ENCODE results near the gene PITRM1. TPM values are rescaled to one million over a fixed set of nuclear protein-coding genes. Genes with fewer than 3 reads are reported as not detected.

Gene PITRM1
- total RNA-seq, 4 donors from 2014 or later, result 45.5 to 62.8 (median 52.2) TPM

DNA sequence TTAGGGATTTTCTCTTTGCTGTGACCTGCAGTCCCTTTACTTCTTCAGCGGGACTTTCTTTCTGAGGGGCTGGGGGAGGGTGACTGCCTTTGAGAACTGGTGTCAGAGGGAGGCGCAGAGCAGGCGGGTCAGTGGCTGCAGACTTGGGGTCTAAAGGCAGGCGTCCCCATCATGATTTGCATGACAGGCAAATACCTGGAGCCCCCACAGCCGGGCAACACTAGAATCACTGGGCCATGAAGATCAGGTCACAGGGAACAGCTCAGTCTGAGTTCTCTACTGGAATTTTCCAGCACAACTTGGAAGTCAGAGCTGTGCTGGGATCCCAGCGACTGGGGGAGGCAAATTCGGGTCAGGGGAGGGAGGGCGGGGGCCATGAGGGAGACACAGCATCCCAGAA is 29.2 kb upstream of the PITRM1 start:
- no peak for DNase-seq (ENCODE audit: low spot score in 2 of 2)
- no peak for TF ChIP-seq POLR2A (IDR thresholded peaks at IDR 0.05)
- TF ChIP-seq, protein P1, sequence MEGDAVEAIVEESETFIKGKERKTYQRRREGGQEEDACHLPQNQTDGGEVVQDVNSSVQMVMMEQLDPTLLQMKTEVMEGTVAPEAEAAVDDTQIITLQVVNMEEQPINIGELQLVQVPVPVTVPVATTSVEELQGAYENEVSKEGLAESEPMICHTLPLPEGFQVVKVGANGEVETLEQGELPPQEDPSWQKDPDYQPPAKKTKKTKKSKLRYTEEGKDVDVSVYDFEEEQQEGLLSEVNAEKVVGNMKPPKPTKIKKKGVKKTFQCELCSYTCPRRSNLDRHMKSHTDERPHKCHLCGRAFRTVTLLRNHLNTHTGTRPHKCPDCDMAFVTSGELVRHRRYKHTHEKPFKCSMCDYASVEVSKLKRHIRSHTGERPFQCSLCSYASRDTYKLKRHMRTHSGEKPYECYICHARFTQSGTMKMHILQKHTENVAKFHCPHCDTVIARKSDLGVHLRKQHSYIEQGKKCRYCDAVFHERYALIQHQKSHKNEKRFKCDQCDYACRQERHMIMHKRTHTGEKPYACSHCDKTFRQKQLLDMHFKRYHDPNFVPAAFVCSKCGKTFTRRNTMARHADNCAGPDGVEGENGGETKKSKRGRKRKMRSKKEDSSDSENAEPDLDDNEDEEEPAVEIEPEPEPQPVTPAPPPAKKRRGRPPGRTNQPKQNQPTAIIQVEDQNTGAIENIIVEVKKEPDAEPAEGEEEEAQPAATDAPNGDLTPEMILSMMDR (IDR thresholded peaks at IDR 0.05), result no peak
- intact Hi-C loops (cut with DNase I; ENCODE audit: low total_unique reads), result no loop called here
- WGBS, 2 donors, result 83 to 86% methylated on average over 8 of the region's 8 CpGs
- H3K4me3 ChIP-seq (ENCODE audit: low read depth, poor library complexity, severe bottlenecking), result no peak overlapping the region

DNA sequence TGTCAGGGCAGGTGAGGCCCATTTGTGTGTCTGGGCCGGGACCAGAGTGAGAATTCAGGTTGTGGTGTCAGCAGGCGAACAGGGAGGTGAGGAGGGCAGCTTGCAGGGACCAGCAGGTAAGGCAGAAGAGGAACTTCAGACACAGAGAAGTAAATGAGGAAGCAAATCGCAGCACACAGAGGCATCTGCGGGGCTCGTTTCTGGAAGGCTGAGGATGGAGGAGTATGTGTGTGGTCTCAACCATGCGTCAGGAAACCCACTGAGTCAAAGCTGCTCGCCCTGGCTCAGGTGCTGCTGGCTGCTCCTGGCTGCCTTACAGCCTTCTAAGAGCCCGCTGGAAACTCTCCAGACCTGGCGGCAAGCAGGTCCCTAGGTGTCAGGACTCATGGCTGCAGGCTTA is 26.9 kb upstream of the PITRM1 start:
- 84 to 85% methylated on average over 9 of the region's 9 CpGs for WGBS, 2 donors
- intact Hi-C loops (cut with DNase I; ENCODE audit: low total_unique reads), result loop anchor here (10.0 kb wide), 1 partner anchor 1575 kb away; no protein-coding TSS in a partner anchor
- no peak for TF ChIP-seq POLR2A (IDR thresholded peaks at IDR 0.05)
- TF ChIP-seq, protein P1 (IDR thresholded peaks at IDR 0.05), result no peak
- H3K4me3 ChIP-seq (ENCODE audit: low read depth, poor library complexity, severe bottlenecking), result no peak overlapping the region
- DNase-seq (ENCODE audit: low spot score in 2 of 2), result peak in 1 of 2 donors; percentile 72

DNA sequence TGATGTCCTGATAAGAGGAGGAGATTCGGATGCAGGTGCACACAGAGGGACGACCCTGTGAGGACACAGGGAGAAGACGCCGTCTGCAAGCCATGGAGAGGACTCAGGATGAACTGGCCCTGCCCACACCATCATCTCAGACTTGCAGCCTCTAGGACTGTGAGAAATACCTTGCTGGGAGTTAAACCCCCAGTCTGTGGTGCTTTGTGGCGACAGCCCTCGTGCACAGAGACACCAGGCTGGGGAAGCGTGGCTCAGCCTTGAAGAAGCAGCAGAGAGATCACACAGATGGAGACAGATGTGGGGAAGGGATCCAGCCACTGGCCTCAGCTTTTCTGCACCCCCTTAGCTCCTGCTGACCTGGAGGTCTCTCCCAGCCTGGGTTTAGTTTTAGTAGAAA is 26.3 kb upstream of the PITRM1 start:
- no peak overlapping the region for H3K4me3 ChIP-seq (ENCODE audit: low read depth, poor library complexity, severe bottlenecking)
- intact Hi-C loops (cut with DNase I; ENCODE audit: low total_unique reads), result loop anchor here (10.0 kb wide), 1 partner anchor 1576 kb away; no protein-coding TSS in a partner anchor
- 99% methylated on average over 7 of the region's 7 CpGs for WGBS, 2 donors
- no peak for DNase-seq (ENCODE audit: low spot score in 2 of 2)
- no peak for TF ChIP-seq POLR2A (IDR thresholded peaks at IDR 0.05)
- TF ChIP-seq, protein P1 (IDR thresholded peaks at IDR 0.05), result no peak

DNA sequence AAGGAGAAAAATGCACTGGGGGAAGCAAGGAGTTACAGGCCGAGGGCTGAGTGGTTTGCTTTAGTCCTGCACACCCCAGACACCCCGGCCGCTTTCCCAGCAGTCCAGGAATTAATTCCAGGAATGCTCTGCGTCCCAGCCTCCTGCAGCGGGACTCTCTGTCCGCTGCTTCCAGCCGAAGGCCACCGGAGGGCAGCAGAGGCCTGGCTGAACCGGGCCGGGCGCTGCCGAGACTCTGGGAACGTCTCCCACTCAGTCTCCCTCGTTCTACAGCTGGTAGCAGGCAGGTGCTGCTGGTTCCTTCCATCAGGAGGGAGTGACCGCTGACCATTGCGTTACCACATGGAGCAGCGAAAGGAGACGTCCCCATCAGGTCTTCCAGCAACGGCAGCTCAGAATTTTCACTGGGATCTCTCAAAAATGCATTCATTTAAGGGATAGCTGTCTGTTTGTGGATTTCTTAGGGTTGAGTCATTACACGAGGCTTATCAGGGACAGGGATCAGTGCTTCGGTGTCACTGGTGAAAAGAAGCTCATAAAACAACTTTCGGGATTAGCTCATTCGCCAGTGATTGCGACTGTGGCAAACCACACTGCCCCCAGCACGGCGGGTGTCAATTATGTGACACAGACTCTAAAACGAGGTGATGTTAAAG is 24.9 kb upstream of the PITRM1 start:
- intact Hi-C loops (cut with DNase I; ENCODE audit: low total_unique reads), result loop anchor here (10.0 kb wide), 1 partner anchor 1577 kb away; no protein-coding TSS in a partner anchor
- WGBS, 2 donors, result 3 to 4% methylated on average over 27 of the region's 27 CpGs
- peak; percentile 71 to 96 for DNase-seq (ENCODE audit: low spot score in 2 of 2)
- no peak overlapping the region for H3K4me3 ChIP-seq (ENCODE audit: low read depth, poor library complexity, severe bottlenecking)
- TF ChIP-seq, protein P1 (IDR thresholded peaks at IDR 0.05), result peak in 1 of 3 donors; percentile 64
- no peak for TF ChIP-seq POLR2A (IDR thresholded peaks at IDR 0.05)

DNA sequence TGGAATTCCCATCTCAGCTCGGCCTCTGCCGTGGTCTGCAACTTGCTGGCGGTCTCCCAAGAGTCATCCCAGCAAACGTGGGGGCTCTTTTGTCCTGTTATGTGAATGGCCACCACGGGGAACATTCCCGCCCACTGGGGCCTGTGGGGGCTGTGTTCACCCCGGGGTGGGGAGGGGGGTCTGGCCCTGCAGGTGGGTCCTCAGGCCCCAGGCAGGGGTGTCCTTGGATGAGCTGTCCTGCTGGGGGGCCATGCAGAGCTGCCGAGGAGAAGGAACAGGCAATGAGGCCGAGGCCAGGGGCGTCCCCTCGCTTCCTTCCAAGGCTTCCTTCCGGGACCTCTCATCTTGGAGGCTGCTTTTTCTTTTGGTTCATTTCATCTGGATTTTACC is 24.4 kb upstream of the PITRM1 start:
- 54 to 62% methylated on average over 11 to 12 of the region's 12 CpGs for WGBS, 2 donors
- intact Hi-C loops (cut with DNase I; ENCODE audit: low total_unique reads), result loop anchor here (10.0 kb wide), 1 partner anchor 1578 kb away; no protein-coding TSS in a partner anchor

More for the DNA sequence above, 24.4 kb upstream of the PITRM1 start:
- TF ChIP-seq, protein P1 (IDR thresholded peaks at IDR 0.05), result no peak
- TF ChIP-seq POLR2A (IDR thresholded peaks at IDR 0.05), result no peak
- H3K4me3 ChIP-seq (ENCODE audit: low read depth, poor library complexity, severe bottlenecking), result no peak overlapping the region
- no peak for DNase-seq (ENCODE audit: low spot score in 2 of 2)

Measured in lower leg skin (tissue), 4 donors.